GM12873 (cell line): ENCODE results near the gene ABLIM2.

ENCODE experiments used
- TF ChIP-seq, protein P1 (sequence below): IDR thresholded peaks from 2 replicates; pipeline ENCODE4 v1.5.1; 2012; ENCODE audit warnings: low read depth, mild to moderate bottlenecking, moderate library complexity, low read length, control low read depth; ENCODE audit not compliant: insufficient read depth; ENCODE audit errors: missing control alignments

Gene ABLIM2

DNA sequence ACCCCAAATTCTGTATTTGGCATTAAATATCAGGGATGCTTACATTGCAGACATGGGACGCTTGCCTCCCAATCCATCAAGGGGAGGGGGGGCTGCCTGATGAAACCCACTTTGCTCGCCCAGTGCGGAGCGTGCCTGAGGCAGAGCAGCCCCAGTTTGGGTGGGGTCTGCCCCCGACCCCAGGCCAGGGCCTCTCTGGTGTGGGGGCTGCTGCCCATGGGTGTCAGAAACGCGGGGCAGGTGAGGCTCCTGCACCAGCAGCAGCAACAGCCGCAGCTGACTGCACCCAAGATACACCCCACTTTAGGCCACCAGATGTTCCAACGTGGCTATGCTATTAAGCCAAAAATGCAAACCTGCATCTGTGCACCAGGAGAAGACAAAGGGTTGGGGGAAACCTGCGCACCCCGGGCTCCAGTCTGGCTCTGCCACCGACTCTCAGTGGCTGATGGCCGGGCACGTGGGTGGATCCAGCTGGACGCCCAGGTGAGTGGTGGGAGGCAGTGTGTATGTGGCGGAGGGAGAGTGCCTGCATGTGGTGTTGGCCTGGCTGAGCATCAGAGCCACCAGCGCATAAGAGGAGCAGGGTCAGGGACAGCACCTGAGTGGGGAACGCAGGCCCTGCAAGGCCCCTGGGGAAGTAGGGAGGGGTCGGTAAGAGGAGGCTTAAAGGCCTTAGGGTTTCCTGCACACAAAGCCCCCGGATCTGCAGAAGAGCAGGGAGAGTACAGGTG, 86.2 kb downstream of the ABLIM2 start:
- TF ChIP-seq, protein P1, sequence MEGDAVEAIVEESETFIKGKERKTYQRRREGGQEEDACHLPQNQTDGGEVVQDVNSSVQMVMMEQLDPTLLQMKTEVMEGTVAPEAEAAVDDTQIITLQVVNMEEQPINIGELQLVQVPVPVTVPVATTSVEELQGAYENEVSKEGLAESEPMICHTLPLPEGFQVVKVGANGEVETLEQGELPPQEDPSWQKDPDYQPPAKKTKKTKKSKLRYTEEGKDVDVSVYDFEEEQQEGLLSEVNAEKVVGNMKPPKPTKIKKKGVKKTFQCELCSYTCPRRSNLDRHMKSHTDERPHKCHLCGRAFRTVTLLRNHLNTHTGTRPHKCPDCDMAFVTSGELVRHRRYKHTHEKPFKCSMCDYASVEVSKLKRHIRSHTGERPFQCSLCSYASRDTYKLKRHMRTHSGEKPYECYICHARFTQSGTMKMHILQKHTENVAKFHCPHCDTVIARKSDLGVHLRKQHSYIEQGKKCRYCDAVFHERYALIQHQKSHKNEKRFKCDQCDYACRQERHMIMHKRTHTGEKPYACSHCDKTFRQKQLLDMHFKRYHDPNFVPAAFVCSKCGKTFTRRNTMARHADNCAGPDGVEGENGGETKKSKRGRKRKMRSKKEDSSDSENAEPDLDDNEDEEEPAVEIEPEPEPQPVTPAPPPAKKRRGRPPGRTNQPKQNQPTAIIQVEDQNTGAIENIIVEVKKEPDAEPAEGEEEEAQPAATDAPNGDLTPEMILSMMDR, result no peak

DNA sequence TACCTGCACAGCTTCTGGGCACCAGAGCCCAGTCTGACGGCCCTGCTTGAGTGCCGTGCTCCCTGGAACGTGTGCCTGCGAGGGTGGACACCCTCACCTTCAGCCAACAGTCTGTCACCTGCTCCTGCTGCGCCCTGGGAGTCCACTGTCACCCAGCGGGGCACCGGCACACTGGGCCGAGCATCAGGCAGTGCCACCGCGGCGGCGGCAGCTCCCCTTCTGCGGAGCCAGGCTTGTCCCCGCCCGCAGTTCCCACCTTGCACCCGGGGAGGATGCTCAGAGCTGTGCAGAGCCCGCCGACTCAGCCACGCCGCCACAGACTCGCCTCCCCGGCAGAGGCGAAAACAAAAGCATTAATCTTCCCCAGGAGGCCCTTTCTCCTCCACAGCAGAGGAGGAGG, 86.8 kb downstream of the ABLIM2 start:
- TF ChIP-seq, protein P1, result no peak

DNA sequence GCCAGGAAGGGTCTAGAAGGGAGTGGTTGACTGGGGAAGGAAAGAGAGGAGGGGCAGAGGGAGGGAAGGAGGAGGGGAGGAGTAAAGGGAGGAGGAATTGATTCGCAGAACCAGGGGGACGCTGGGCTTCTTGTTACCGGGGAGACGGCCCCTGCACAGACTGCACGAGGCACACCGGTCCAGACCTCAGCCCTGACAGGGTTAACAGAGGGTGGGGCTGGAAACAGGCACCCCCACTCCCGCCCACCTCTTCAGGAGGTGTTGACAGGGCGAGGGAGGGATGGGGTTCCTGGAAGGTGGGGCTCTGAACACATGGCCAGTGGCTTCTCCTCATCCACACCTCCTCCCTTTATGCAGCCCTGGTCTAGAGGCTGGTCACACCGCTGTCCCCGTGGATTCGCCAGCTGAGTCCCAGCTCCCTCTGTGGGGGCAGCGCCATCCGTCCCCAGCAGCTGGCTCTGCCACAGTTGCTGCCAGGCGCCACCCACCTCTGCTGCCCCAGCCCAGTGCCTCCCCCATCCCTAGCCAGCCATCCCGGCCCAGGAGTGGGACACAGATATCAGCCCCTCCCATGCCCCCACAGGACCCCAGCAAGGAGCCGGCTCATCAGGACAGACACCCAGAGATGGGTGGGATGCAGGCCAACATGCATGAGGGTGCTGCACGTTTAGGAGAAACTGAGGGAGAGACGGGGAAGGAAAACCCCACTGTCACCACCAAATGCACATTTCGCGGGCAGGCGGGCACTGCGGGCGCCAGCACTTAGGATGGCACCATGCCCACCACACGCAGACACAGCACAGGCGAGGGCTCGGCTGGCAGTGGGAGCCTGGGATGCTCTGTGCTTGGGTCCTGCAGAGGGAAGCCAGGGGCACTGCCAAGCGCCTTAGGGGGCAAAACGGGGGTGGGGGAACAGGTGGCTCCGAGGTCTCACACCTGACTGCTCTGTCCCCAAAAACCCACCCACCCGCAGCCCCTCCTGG, 87.6 kb downstream of the ABLIM2 start:
- TF ChIP-seq, protein P1, result no peak

DNA sequence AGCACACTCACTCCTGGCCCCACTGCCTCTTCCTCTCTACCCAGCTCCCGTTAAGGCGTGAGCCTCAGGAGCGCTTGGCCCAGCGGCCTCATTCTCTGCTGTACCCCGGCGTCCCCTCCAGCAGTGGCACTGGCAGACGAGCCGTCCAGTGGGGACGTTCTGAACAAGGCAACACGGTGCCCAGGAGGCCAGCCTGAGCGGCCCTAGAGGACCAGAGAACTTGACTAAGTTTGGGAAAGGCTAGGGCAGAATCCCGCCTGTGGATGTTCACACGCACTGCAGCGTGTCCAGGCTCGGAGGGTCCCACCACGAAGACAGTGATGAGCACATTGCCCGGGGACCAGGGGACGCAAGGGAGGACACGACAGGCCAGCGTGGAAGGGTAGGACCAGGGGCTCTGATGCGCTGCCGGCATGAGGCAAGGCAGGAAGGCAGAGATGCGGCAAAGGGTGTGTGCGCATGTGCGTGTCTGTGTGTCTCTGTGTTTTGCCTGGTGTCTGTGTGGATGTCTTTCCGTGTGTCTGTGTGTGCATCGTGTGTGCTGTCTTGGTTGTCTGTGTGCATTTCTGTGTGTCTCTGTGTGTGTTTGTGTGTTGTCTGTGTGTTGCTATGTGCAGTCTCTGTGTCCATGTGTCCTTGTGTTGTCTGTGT, 89.4 kb downstream of the ABLIM2 start:
- TF ChIP-seq, protein P1, result no peak

DNA sequence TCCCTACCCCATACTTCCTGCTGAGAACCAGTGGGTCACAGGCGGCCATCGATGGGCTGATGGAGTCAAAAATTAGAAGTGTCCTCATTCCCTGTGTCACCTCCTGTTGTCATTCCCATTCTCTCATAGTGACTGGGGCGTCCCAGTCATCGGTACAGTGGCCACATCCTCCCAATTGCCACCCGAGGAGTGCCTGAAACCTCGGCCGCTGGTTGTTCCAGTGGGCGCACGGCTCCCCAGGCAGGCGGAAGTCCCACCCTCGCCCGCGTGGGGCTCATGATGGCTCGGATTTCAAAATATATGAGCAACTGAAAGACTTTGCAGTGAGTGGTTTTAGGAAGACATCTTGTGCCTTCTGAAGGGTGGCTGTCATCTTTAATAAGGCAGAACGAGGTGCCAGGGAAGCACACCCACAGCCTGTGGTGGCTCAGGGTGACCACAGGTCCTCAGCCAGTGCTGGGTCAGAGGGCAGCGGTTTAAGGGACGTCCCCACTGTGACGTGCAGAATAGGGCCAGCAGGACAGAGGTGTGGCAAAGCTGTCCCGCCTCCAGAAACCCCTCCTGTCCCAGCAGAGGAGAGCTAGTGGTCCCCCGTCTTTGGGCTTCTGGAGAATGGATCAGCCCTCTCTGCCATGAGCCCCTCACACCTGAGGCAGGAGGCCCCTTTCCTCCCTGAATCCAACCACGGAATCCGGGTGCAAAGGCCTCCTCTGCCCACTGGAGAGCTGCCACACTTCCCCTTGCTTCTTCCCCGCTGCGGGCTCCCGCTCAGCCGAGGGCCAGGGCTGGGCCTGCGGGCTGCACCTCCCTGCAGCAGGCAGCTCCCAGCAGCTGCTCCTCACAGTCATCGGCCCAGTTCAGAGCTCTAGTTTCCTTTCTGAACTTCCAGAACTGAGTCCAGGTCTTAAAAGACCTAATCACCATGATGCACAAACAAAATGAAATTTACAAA, 90.4 kb downstream of the ABLIM2 start:
- TF ChIP-seq, protein P1, result no peak

DNA sequence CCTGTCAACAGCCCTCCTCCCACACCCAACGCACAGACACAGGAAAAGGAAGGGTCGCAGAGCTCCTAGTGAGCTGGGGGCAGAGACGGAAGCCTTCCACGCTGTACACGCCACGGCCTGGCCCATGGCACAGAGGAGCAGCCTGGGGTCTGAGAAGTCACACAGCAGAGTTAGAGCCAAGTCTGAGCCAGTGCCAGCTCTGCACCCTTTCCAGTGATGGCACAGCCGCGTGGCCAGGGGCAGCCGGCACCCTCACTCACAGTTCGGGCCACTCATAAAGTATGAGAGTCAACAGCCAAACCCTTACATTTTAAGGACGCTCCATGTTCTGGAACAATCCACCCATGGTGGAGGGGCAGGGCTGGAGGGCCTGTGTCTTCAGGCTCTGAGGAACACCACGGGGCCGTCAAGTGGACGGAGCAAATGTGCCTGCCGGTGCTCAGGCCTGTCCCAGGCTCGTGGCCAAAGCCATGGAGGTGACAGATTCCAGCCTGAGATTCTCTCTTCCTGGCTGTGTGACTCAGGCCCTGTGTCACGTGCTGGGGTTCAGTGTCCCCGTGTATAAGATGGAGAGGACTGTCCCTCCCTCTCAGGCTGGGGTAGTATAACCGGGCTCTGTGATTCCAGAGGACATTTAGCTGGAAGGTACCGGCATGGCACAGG, 91.2 kb downstream of the ABLIM2 start:
- TF ChIP-seq, protein P1, result no peak
